ENCODE measurements around the gene FBXW5. TPM values are rescaled to one million over a fixed set of nuclear protein-coding genes. Genes with fewer than 3 reads are reported as not detected.

Gene FBXW5
- polyA plus RNA-seq, 1 donor = 41.2 TPM

GRCh38 chr9:136947955-136948510 is 3.5 kb upstream of the FBXW5 start:
- DNase-seq (ENCODE audit: low read depth) = no peak

- DNase-seq (ENCODE audit: low read depth) = no peak
These were observed 2.7 kb upstream of the FBXW5 start for GRCh38 chr9:136947028-136947891.

GRCh38 chr9:136946228-136947027 is 1.9 kb upstream of the FBXW5 start:
- no peak for DNase-seq (ENCODE audit: low read depth)

- DNase-seq (ENCODE audit: low read depth) = no peak
These were observed 1.0 kb upstream of the FBXW5 start for GRCh38 chr9:136945333-136946227.

GRCh38 chr9:136944212-136944518 is 373 bp downstream of the FBXW5 start:
- DNase-seq (ENCODE audit: low read depth) = no peak

GRCh38 chr9:136943291-136944211 is 987 bp downstream of the FBXW5 start:
- DNase-seq (ENCODE audit: low read depth) = no peak

GRCh38 chr9:136942881-136943230 is 1.7 kb downstream of the FBXW5 start:
- DNase-seq (ENCODE audit: low read depth) = no peak

- DNase-seq (ENCODE audit: low read depth) = no peak
These were observed 2.2 kb downstream of the FBXW5 start for GRCh38 chr9:136942112-136942880.

- no peak for DNase-seq (ENCODE audit: low read depth)
These were observed 3.1 kb downstream of the FBXW5 start for GRCh38 chr9:136941231-136942111.

GRCh38 chr9:136940526-136941230 is 3.9 kb downstream of the FBXW5 start:
- no peak for DNase-seq (ENCODE audit: low read depth)

GRCh38 chr9:136939996-136940525 is 4.5 kb downstream of the FBXW5 start:
- no peak for DNase-seq (ENCODE audit: low read depth)

GRCh38 chr9:136939431-136939995 is 5.0 kb downstream of the FBXW5 start:
- DNase-seq (ENCODE audit: low read depth) = no peak

- no peak for DNase-seq (ENCODE audit: low read depth)
These were observed 7.1 kb downstream of the FBXW5 start for GRCh38 chr9:136937186-136938001.

GRCh38 chr9:136936645-136937170 is 7.8 kb downstream of the FBXW5 start:
- no peak for DNase-seq (ENCODE audit: low read depth)

- no peak for DNase-seq (ENCODE audit: low read depth)
These were observed 8.9 kb downstream of the FBXW5 start for GRCh38 chr9:136935651-136936050.

- DNase-seq (ENCODE audit: low read depth) = no peak
These were observed 10.3 kb downstream of the FBXW5 start for GRCh38 chr9:136934277-136934676.

Measured in forelimb muscle (tissue), 1 donor.